HCT116 (cell line): Measurements from ENCODE around the gene IZUMO4. TPM values are rescaled to one million over a fixed set of nuclear protein-coding genes. Genes with fewer than 3 reads are reported as not detected.

Experiments
- ATAC-seq: fragments of 200-7000 bp; cut with Tn5 transposase; 2 replicates; pipeline ENCODE4 v1.9.1; 2020; ENCODE audit warnings: mild to moderate bottlenecking, moderate library complexity
- BruUV-seq: library from RNA; stranded (reverse); fragments of 400-500 nt; replicated peaks from 2 replicates; lab custom pipeline; 2021; lab: Mats Ljungman, UMichigan
- CTCF ChIA-PET: fragments of 300-600 bp; sonication (Branson Sonifier 250); formaldehyde crosslinking; loops from one replicate; lab custom pipeline; 2021; ENCODE audit warnings: antibody characterized with exemption; lab: Charles Lee
- POLR2A ChIA-PET: fragments of 300-600, 350-600 bp; sonication (Branson Sonifier 250); formaldehyde crosslinking; loops from one replicate; lab custom pipeline; 2021; ENCODE audit warnings: antibody characterized with exemption; lab: Charles Lee
- RAD21 ChIA-PET, 2 experiments: fragments of 300-600 bp; sonication (Branson Sonifier 250); formaldehyde crosslinking; loops; one replicate each; lab custom pipeline; 2023; ENCODE audit warnings: low total read pairs in 2 of 2; ENCODE audit not compliant: uncharacterized antibody in 2 of 2, unreplicated experiment in 2 of 2, low non-redundant PET in 1 of 2; lab: Charles Lee
- DNase-seq: peaks from one replicate; pipeline ENCODE4 v3.0.0-alpha.2; 2010; ENCODE audit warnings: low read depth, low spot score
- H2AFZ ChIP-seq: fragments of 200-600 bp; shearing (Covaris generic), sonication (generic); 2 replicates; pipeline ENCODE4 v1.6.1; 2017; ENCODE audit warnings: low read depth, mixed run types, mixed read lengths, antibody characterized with exemption, low read length; ENCODE audit not compliant: poor library complexity, severe bottlenecking
- H3K27ac ChIP-seq: 2 replicates; pipeline ENCODE4 v1.5.1; 2012; ENCODE audit warnings: low read depth, low read length
- H3K27me3 ChIP-seq: fragments of 200-600 bp; sonication (generic); 2 replicates; pipeline ENCODE4 v1.6.1; 2016; ENCODE audit warnings: mixed run types, low read length, mixed read lengths; ENCODE audit not compliant: insufficient read depth
- H3K36me3 ChIP-seq, 2 experiments: fragments of 200-500 bp in 1 of 2; fragments of 200-600 bp in 1 of 2; sonication (Bioruptor generic) in 1 of 2; sonication (generic) in 1 of 2; 2 replicates each; pipeline versions ENCODE4 v1.5.1 to v1.6.1; 2014 to 2016; ENCODE audit warnings: low read length in 2 of 2, inconsistent platforms in 1 of 2, mixed read lengths in 1 of 2, mixed run types in 1 of 2; ENCODE audit not compliant: insufficient read depth in 2 of 2, control insufficient read depth in 1 of 2
- H3K4me1 ChIP-seq, 2 experiments: fragments of 200-600 bp in 1 of 2; sonication (generic) in 1 of 2; 2 replicates each; pipeline versions ENCODE4 v1.5.1 to v1.6.1; 2012 to 2017; ENCODE audit warnings: low read length in 2 of 2, inconsistent platforms in 1 of 2, mild to moderate bottlenecking in 1 of 2, mixed read lengths in 1 of 2, mixed run types in 1 of 2, moderate library complexity in 1 of 2; ENCODE audit not compliant: insufficient read depth in 2 of 2, control insufficient read depth in 1 of 2
- H3K4me2 ChIP-seq: fragments of 200-600 bp; sonication (generic); 2 replicates; pipeline ENCODE4 v1.6.1; 2017; ENCODE audit warnings: mixed run types, low read length, mixed read lengths
- H3K4me3 ChIP-seq, 2 experiments: fragments of 200-600 bp in 1 of 2; sonication (generic) in 1 of 2; replicated peaks in 1 of 2; 2 replicates each; pipeline ENCODE4 v1.5.1; 2011 to 2016; ENCODE audit warnings: low read length in 2 of 2, control low read depth in 1 of 2, low read depth in 1 of 2, mild to moderate bottlenecking in 1 of 2, mixed read lengths in 1 of 2, mixed run types in 1 of 2
- H3K79me2 ChIP-seq: fragments of 200-600 bp; sonication (generic); 2 replicates; pipeline ENCODE4 v1.6.1; 2017; ENCODE audit warnings: mild to moderate bottlenecking, mixed run types, low read length, moderate library complexity, mixed read lengths; ENCODE audit not compliant: insufficient read depth
- H3K9ac ChIP-seq: fragments of 200-600 bp; sonication (generic); 2 replicates; pipeline ENCODE4 v1.6.1; 2016; ENCODE audit warnings: low read length, mixed read lengths
- H3K9me2 ChIP-seq: fragments of 200-600 bp; sonication (generic), shearing (Covaris generic); 2 replicates; pipeline ENCODE4 v1.6.1; 2017; ENCODE audit warnings: mixed run types, mild to moderate bottlenecking, moderate library complexity; ENCODE audit not compliant: insufficient read depth
- H3K9me3 ChIP-seq, 2 experiments: fragments of 200-500 bp in 1 of 2; fragments of 200-600 bp in 1 of 2; sonication (Bioruptor generic) in 1 of 2; sonication (generic) in 1 of 2; 2 replicates each; pipeline ENCODE4 v1.6.1; 2014 to 2017; ENCODE audit warnings: low read length in 2 of 2, mixed read lengths in 2 of 2, inconsistent platforms in 1 of 2, low read depth in 1 of 2, mild to moderate bottlenecking in 1 of 2, mixed run types in 1 of 2, moderate library complexity in 1 of 2; ENCODE audit not compliant: control insufficient read depth in 1 of 2, insufficient read depth in 1 of 2
- H4K20me1 ChIP-seq: fragments of 200-600 bp; sonication (generic), shearing (Covaris generic); 2 replicates; pipeline ENCODE4 v1.6.1; 2017; ENCODE audit warnings: mixed run types, mild to moderate bottlenecking, moderate library complexity; ENCODE audit not compliant: insufficient read depth
- CBX3 ChIP-seq: IDR thresholded peaks from 2 replicates; pipeline ENCODE4 v1.6.1; 2012; ENCODE audit warnings: low read depth
- EZH2 ChIP-seq: fragments of 200-600 bp; sonication (generic); IDR thresholded peaks from 2 replicates; pipeline ENCODE4 v1.6.1; 2017; ENCODE audit warnings: antibody characterized with exemption, mixed run types
- EZH2phosphoT487 ChIP-seq: fragments of 200-600 bp; IDR thresholded peaks from 2 replicates; pipeline ENCODE4 v1.6.1; 2018; ENCODE audit warnings: antibody characterized with exemption, borderline replicate concordance
- MAX ChIP-seq: IDR thresholded peaks from 2 replicates; pipeline ENCODE4 v1.6.1; 2012
- POLR2A ChIP-seq: IDR thresholded peaks from 2 replicates; pipeline ENCODE4 v1.7.0; 2011; ENCODE audit warnings: borderline replicate concordance; ENCODE audit not compliant: insufficient read depth, insufficient read length; ENCODE audit errors: extremely low read depth
- SP1 ChIP-seq: IDR thresholded peaks from 2 replicates; pipeline ENCODE4 v1.6.1; 2012; ENCODE audit warnings: low read depth
- SRF ChIP-seq: IDR thresholded peaks from 2 replicates; pipeline ENCODE4 v1.6.1; 2012; ENCODE audit warnings: low read depth
- TCF7L2 ChIP-seq: IDR thresholded peaks from 2 replicates; pipeline ENCODE4 v1.7.0; 2011; ENCODE audit warnings: borderline replicate concordance, inconsistent platforms; ENCODE audit not compliant: insufficient read depth, insufficient read length; ENCODE audit errors: extremely low read depth
- YY1 ChIP-seq: IDR thresholded peaks from 2 replicates; pipeline ENCODE4 v1.6.1; 2011; ENCODE audit warnings: low read length, low read depth, moderate library complexity, mild to moderate bottlenecking; ENCODE audit not compliant: insufficient replicate concordance; ENCODE audit errors: extremely low read depth
- ZNF274 ChIP-seq: fragments of 200-500 bp; sonication (Bioruptor generic); IDR thresholded peaks from 2 replicates; pipeline ENCODE4 v1.6.1; 2014; ENCODE audit warnings: mild to moderate bottlenecking, low read depth, low read length, inconsistent platforms
- intact Hi-C: fragments of 100-400 bp; cut with micrococcal nuclease; formaldehyde crosslinking; loops from 2 replicates; pipeline ENCODE4 v1.10.0; 2022
- total RNA-seq: library from RNA; stranded (reverse); gene quantifications from one replicate; pipeline ENCODE4 v1.2.1, GENCODE V29; 2021; ENCODE audit not compliant: unreplicated experiment
- TF ChIP-seq, protein P1 (sequence below): IDR thresholded peaks from 2 replicates; pipeline ENCODE4 v1.6.1; 2011; ENCODE audit warnings: mild to moderate bottlenecking, low read length, moderate library complexity; ENCODE audit not compliant: insufficient replicate concordance; ENCODE audit errors: extremely low read depth
- TF ChIP-seq, protein P2 (sequence below), 3 experiments: fragments of 200-600 bp in 1 of 3; sonication (generic) in 1 of 3; IDR thresholded peaks in 2 of 3; conservative IDR thresholded peaks in 1 of 3; 2 replicates each; pipeline ENCODE4 v1.5.1; 2012 to 2017; ENCODE audit warnings: low read depth in 2 of 3, low read length in 2 of 3, antibody characterized with exemption in 1 of 3, borderline replicate concordance in 1 of 3, control low read depth in 1 of 3, mild to moderate bottlenecking in 1 of 3, mixed read lengths in 1 of 3, mixed run types in 1 of 3, moderate library complexity in 1 of 3; ENCODE audit not compliant: insufficient read depth in 1 of 3

Gene IZUMO4
- total RNA-seq, 1 experiment from 2014 or later = 6.1 TPM

- RAD21 ChIA-PET = no interaction called here
- intact Hi-C loops = no loop called here
- TF ChIP-seq MAX (no peak), ZNF274 (no peak), SP1 (no peak), YY1 (no peak), CBX3 (no peak), EZH2 (no peak), POLR2A (no peak), TCF7L2 (no peak), EZH2phosphoT487 (no peak), SRF (no peak)
- TF ChIP-seq, protein P1, sequence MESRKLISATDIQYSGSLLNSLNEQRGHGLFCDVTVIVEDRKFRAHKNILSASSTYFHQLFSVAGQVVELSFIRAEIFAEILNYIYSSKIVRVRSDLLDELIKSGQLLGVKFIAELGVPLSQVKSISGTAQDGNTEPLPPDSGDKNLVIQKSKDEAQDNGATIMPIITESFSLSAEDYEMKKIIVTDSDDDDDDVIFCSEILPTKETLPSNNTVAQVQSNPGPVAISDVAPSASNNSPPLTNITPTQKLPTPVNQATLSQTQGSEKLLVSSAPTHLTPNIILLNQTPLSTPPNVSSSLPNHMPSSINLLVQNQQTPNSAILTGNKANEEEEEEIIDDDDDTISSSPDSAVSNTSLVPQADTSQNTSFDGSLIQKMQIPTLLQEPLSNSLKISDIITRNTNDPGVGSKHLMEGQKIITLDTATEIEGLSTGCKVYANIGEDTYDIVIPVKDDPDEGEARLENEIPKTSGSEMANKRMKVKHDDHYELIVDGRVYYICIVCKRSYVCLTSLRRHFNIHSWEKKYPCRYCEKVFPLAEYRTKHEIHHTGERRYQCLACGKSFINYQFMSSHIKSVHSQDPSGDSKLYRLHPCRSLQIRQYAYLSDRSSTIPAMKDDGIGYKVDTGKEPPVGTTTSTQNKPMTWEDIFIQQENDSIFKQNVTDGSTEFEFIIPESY = no peak
- TF ChIP-seq, protein P2, sequence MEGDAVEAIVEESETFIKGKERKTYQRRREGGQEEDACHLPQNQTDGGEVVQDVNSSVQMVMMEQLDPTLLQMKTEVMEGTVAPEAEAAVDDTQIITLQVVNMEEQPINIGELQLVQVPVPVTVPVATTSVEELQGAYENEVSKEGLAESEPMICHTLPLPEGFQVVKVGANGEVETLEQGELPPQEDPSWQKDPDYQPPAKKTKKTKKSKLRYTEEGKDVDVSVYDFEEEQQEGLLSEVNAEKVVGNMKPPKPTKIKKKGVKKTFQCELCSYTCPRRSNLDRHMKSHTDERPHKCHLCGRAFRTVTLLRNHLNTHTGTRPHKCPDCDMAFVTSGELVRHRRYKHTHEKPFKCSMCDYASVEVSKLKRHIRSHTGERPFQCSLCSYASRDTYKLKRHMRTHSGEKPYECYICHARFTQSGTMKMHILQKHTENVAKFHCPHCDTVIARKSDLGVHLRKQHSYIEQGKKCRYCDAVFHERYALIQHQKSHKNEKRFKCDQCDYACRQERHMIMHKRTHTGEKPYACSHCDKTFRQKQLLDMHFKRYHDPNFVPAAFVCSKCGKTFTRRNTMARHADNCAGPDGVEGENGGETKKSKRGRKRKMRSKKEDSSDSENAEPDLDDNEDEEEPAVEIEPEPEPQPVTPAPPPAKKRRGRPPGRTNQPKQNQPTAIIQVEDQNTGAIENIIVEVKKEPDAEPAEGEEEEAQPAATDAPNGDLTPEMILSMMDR (IDR thresholded peaks at IDR 0.05 in 2 of 3, conservative IDR thresholded peaks at IDR 0.05 in 1 of 3; ENCODE audit: borderline replicate concordance in 1 of 3, insufficient read depth in 1 of 3, low read depth in 2 of 3, low read length in 2 of 3) = no peak
- TF ChIP-seq, all 23 proteins: peak for 0
- H2AFZ ChIP-seq = no peak overlapping the region
- no peaks in the 10 kb centered on the region for H4K20me1 ChIP-seq
- H3K79me2 ChIP-seq = no peaks in the 10 kb centered on the region
- H3K9me3 ChIP-seq = no peaks in the 10 kb centered on the region
- H3K36me3 ChIP-seq = peaks cover 31 to 42% of the 10 kb centered on the region in 2 experiments; a peak in 3 of 4 replicates
- ATAC-seq (no peak), DNase-seq (no peak)
- POLR2A ChIA-PET = no interaction called here
- CTCF ChIA-PET = no interaction called here
- H3K27ac ChIP-seq = no peak overlapping the region
- no peak overlapping the region for H3K4me2 ChIP-seq
- no peak overlapping the region for H3K4me3 ChIP-seq
- H3K27me3 ChIP-seq = no peaks in the 10 kb centered on the region
- no peaks in the 10 kb centered on the region for H3K4me1 ChIP-seq
- BruUV-seq = TSS peak; percentile 29
- H3K9me2 ChIP-seq = no peaks in the 10 kb centered on the region
- no peak overlapping the region for H3K9ac ChIP-seq
Measured at GRCh38 chr19:2113439-2114211, 16.9 kb downstream of the IZUMO4 start.
